A673 (cell line): Measurements from ENCODE around the gene PIGH.

Experiments used
- CTCF ChIP-seq: fragments of 300-800, 200-600 bp; sonication (generic); conservative IDR thresholded peaks from 2 replicates; pipeline ENCODE4 v1.5.1; 2017; ENCODE audit warnings: low read depth, mild to moderate bottlenecking, antibody characterized with exemption, low read length, moderate library complexity, mixed read lengths
- EZH2 ChIP-seq: fragments of 200-600 bp; sonication (generic); IDR thresholded peaks from 2 replicates; pipeline ENCODE4 v1.6.1; 2017; ENCODE audit warnings: borderline replicate concordance, low read depth, mild to moderate bottlenecking, mixed read lengths, antibody characterized with exemption, low read length; ENCODE audit not compliant: poor library complexity, severe bottlenecking

DNA sequence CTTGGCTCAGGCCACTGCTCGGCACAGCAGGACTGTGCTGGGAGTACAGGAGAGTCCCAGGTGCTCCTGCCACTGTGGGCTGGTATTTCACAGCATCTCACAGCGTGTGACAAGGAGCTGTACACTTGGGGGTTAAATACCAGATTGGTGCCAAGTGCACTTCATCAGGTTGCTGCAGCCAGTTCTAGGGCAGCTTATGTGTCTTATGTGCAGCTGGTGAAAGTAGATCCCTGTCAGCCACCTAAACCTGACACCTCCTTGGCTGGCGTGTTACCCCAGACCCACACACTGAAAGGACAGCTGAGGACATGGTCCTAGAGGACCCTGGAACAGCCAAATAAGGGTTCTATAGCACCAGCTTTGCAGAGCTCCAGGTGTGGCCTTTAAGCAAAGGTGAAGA lies 48.1 kb downstream of the PIGH start:
- no peak for TF ChIP-seq CTCF
- no peak for TF ChIP-seq EZH2
